Fibroblast of lung (primary cell): ENCODE results near the gene FUBP3.

ENCODE experiments used
- CTCF ChIP-seq, 2 donors: IDR thresholded peaks in 1 of 2; conservative IDR thresholded peaks in 1 of 2; 1 replicate in 1 of 2; 2 replicates in 1 of 2; pipeline ENCODE4 v1.5.1; 2011 to 2012; ENCODE audit warnings: low read length in 2 of 2, control low read depth in 1 of 2, inconsistent platforms in 1 of 2, low read depth in 1 of 2, mild to moderate bottlenecking in 1 of 2
- EZH2 ChIP-seq: IDR thresholded peaks from 2 replicates; pipeline ENCODE4 v1.5.1; 2012; ENCODE audit warnings: low read length, control low read depth, mild to moderate bottlenecking; ENCODE audit errors: missing control alignments

GRCh38 chr9:130578865-130579737 lies at the start of gene FUBP3:
- no peak for TF ChIP-seq CTCF (conservative IDR thresholded peaks at IDR 0.05 in 1 of 2, IDR thresholded peaks at IDR 0.05 in 1 of 2; ENCODE audit: low read depth in 1 of 2, low read length in 2 of 2)
- no peak for TF ChIP-seq EZH2
